Measurements from ENCODE around the gene PRODH2.

DNA sequence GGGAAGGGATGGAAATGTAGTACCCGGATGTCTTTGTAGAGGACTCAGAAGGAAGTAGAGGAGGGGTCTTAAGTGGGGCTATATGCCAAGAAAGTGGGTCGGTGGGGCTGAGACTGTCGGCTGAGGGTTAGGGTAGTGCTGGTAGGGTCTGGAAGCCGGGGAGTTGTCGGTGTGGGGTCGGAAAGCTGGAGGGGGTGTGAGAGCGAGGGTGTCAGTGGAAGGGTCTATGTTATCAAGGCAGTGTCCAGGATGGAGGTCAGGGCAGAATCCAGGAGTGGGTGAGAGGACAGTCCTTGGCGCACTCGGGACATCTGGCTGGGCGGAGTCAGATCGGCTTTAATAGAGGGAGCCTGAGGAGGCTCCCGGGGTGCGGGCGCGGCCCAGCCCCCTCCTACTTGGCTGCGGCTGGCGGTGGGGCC lies 57.5 kb downstream of the PRODH2 start:
- TF ChIP-seq SIN3A (IDR thresholded peaks at IDR 0.05; ENCODE audit: borderline replicate concordance, low read depth, low read length), result no peak
- TF ChIP-seq POLR2AphosphoS5 (IDR thresholded peaks at IDR 0.05; ENCODE audit: low read depth, low read length), result no peak
- no peak for TF ChIP-seq EP300 (IDR thresholded peaks at IDR 0.05; ENCODE audit: borderline replicate concordance in 1 of 2, low read depth in 1 of 2, low read length in 1 of 2)
- TF ChIP-seq, protein P1, sequence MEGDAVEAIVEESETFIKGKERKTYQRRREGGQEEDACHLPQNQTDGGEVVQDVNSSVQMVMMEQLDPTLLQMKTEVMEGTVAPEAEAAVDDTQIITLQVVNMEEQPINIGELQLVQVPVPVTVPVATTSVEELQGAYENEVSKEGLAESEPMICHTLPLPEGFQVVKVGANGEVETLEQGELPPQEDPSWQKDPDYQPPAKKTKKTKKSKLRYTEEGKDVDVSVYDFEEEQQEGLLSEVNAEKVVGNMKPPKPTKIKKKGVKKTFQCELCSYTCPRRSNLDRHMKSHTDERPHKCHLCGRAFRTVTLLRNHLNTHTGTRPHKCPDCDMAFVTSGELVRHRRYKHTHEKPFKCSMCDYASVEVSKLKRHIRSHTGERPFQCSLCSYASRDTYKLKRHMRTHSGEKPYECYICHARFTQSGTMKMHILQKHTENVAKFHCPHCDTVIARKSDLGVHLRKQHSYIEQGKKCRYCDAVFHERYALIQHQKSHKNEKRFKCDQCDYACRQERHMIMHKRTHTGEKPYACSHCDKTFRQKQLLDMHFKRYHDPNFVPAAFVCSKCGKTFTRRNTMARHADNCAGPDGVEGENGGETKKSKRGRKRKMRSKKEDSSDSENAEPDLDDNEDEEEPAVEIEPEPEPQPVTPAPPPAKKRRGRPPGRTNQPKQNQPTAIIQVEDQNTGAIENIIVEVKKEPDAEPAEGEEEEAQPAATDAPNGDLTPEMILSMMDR (IDR thresholded peaks at IDR 0.05), result no peak
- no peak for TF ChIP-seq RXRA (IDR thresholded peaks at IDR 0.05; ENCODE audit: borderline replicate concordance, low read depth)
- no peak for TF ChIP-seq MXI1 (IDR thresholded peaks at IDR 0.05; ENCODE audit: low read depth, low read length)
- TF ChIP-seq, protein P2, sequence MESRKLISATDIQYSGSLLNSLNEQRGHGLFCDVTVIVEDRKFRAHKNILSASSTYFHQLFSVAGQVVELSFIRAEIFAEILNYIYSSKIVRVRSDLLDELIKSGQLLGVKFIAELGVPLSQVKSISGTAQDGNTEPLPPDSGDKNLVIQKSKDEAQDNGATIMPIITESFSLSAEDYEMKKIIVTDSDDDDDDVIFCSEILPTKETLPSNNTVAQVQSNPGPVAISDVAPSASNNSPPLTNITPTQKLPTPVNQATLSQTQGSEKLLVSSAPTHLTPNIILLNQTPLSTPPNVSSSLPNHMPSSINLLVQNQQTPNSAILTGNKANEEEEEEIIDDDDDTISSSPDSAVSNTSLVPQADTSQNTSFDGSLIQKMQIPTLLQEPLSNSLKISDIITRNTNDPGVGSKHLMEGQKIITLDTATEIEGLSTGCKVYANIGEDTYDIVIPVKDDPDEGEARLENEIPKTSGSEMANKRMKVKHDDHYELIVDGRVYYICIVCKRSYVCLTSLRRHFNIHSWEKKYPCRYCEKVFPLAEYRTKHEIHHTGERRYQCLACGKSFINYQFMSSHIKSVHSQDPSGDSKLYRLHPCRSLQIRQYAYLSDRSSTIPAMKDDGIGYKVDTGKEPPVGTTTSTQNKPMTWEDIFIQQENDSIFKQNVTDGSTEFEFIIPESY (IDR thresholded peaks at IDR 0.05; ENCODE audit: borderline replicate concordance, low read depth), result no peak

Measured in SK-N-SH (cell line).